ENCODE data around the gene IGF2BP1.

IGF2BP1 gene

DNA sequence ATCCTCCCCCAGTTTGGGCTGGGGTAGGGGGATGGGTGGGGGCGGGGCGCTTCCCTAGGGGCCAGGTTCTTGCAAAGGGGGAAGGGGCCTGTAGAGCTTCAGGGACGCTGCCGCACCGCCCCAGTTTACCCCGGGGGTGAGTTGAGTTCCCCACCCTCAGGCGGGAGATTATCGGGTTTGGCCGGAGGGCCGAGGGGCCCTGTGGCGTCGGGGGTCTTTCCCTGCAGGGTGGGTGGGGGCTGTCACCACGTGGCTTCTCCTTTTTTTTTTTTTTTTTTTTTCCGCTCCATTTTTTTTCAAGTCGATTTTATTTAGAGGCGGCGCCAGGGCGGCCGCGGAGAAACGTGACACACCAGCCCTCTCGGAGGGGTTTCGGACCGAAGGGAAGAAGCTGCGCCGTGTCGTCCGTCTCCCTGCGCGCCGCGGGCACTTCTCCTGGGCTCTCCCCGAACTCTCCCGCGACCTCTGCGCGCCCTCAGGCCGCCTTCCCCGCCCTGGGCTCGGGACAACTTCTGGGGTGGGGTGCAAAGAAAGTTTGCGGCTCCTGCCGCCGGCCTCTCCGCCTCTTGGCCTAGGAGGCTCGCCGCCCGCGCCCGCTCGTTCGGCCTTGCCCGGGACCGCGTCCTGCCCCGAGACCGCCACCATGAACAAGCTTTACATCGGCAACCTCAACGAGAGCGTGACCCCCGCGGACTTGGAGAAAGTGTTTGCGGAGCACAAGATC is at the start of gene IGF2BP1:
Gene IGF2BP1, plus strand, starts transcription at position 283 of the 724 bp plus-strand sequence. Its CDS starts 361 bp downstream, at position 644.
- DNase-seq (ENCODE audit: low read depth, low spot score) = no peak

DNA sequence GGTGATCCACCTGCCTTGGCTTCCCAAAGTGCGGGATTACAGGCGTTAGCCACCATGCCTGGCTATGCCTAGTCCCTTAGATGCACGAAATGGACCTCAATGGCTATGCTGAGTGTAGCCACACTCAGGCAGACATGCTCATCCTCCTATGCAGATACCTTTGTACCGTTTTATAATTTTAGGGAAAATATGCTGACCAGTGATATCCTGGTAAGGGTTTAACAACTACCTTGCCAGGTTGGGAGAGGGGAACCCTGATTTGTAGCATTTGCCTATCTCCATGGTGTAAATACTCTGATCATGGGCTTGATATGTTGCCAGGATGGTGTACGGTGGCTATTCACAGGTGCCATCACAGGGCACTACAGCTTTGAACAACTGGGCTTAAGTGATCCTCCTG is 45.6 kb upstream of the IGF2BP1 start:
- DNase-seq (ENCODE audit: low read depth, low spot score) = no peak

DNA sequence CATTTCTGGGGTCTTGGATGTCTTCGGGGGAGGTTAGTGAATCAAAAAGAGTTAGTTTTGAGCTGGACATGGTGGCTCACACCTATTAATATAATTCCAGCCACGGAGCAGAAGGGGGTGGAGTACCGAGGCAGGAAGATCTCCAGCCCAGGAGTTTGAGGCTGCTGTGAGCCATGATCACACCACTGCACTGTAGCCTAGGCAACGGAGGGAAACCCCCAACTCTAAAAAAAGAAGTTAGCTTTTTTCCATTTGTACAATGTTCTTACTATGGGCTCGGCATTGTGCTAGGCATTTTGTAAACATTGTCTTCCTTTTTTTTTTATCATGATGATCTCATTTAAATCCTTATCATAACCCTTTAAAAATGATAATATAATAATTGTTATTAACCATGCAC is 44.3 kb upstream of the IGF2BP1 start:
- no peak for DNase-seq (ENCODE audit: low read depth, low spot score)

DNA sequence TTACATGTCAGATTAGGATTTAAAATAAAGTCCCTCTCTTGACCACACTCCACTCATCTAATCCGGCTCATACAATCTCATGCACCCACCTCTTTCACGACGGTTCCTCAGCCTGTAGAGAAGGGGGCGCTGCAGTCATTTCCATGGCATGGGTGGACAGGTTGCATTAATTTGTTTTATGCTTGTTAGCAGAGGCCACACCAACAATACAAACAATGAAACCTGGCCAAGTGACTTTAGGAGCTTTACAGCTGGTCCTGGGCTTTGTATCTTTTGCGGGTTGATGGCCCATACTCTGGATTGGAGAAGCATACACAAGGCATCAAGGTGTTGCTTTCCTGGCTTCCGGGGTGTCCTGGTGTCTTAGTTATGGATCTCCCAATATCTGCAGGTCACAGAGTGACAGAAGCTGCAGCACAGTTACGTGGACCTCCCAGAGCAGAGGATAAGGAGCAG is 42.9 kb upstream of the IGF2BP1 start:
- peak; percentile 59 for DNase-seq (ENCODE audit: low read depth, low spot score)

DNA sequence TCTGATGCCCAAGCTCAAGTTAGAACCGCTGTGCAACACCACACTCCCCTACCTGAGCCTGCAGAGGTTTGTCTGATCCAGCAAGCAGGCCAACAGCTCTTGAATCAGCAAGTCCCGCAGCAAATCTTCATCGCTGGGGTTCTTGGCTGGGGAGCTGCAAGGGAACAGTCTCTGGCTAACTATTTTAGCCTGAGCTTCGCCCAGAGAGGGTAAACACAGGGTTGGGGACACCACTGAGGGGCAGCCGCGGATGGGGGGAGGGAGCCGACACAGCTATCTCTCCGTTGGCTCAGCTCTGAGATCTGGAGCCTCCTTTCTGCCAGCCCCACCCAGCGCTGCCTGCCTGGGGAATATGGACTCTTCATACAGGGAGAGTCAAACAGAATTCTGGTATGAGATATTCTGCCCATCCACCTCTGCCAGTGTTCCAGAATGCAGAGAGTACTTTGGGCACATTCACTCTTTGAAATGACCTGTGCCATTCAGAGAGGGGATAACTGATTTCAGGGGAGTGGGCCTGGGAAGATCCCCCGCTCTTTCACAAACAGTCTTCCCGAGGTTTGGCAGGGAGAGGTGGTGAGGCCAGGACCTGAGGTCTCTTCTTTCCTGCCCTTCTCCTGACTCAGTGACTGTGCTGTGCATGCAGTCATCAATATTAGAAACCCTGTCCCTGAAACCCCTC is 36.2 kb upstream of the IGF2BP1 start:
- DNase-seq (ENCODE audit: low read depth, low spot score) = no peak

DNA sequence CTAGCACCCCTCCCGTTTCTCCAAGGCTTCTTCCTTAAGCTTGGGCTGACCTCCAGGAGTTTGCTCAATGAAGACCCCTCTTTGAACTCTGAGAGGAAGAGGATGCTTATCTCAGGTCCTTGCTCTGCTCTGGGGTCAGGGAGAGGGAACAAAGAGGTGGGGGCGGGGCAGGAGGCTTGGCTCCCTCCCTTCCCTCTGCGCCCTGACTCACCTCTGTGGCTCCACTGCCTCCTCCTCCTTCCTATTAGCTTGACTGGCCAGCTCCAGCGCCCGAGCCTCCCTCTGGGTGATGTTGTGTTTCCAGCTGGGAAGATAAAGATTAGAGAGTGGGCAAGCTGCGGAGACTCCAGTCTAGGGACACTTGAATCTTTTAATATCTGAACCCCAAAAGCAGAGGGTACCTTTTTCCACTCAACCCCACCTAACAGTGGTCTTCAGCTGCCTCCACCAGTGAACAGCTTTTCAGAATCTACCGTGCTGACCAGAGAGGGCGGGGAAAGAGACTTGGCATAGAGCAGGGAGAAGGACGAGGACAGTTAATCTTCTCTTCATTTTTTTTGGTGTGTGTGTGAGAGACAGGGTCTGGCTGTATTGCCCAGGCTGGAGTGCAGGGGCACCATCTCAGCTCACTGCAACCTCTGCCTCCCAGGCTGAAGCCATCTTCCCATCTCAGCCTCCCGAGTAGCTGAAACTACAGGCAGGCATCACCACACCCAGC is 35.5 kb upstream of the IGF2BP1 start:
- DNase-seq (ENCODE audit: low read depth, low spot score) = no peak

DNA sequence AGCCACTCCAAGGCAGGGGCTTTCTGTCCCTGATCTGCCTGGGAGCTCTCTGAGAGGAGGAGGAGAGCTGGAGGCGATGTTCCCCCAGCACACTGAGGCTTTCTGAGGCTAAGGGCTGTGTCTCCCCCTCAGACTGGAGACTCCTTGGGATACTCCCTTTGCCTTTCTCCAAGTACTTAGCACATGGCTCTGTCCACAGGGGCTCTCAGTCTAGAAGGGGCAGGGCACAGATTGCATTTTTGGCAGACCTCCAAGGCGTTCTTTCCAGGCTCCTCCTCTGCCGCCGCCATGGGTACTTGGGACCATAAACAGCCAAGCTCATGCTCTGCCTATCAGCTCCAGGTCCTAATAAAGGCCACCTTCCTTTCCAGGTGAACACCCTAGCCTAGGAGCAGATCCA is 27.0 kb upstream of the IGF2BP1 start:
- DNase-seq (ENCODE audit: low read depth, low spot score) = no peak

DNA sequence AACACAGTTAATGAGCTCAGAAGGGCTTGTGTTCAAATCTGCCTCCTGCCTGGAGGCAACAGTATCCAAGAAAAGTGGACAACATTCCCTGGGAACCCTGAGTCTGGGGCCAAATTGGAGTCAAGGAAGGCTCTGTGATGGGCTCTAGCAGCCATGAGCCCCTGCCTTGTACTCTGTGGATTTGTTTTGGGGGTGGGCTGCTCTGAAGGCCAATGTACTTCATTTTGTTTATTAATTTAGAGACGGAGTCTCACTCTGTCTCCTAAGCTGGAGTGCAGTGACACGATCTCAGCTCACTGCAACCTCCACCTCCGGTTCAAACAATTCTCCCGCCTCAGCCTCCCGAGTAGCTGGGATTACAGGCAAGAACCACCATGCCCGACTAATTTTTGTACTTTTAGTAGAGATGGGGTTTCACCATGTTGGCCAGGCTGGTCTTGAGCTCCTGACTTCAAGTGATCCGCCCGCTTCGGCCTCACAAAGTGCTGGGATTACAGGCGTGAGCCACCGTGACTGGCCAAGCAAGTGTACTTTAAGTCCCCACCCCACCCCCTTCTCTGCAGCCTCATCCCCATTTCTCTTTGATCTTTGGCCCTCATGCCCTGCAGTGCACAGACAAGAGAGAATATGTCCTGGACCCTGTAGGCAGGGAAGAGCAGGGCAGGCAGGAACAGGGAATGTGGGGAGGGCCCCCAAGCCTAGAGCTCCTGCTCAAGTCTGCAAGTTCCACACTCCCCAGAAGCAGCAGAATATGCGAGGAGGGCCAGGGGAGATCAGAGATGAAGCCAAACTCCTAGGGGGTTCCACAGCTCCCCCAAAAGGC is 26.1 kb upstream of the IGF2BP1 start:
- DNase-seq (ENCODE audit: low read depth, low spot score) = no peak

DNA sequence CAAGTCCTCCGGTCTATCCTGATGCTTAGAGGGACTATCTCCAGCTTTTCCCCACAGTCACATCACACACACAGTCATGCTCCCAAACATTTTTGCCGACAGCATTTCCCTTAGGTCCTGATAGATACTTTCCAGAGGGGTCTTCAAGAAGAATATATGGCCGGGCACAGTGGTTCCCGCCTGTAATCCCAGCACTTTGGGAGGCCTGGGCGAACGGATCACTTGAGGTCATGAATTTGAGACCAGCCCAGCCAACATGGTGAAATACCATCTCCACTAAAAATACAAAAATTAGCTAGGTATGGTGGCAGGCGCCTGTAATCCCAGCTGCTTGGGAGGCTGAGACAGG is 24.5 kb upstream of the IGF2BP1 start:
- DNase-seq (ENCODE audit: low read depth, low spot score) = no peak

DNA sequence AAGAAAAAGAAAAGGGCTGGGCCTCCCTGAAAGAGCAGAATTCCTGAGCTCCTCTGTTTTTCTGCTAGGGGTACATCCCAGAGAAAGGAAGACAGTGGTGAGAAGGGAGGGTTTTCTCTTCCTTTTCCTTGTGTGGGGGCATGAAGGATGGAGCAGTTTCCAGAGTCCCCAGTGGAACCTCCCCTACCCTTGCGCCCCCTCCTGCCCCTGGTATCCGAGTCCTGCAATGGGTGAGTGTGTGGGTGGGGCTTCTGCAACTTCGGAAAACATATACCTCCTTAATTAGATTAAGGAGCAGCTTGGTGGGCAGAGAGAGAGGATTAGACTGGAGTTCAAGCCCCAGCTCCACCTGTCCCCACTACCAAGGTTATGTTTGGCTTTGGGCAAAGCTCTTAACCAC is 23.4 kb upstream of the IGF2BP1 start:
- no peak for DNase-seq (ENCODE audit: low read depth, low spot score)

DNA sequence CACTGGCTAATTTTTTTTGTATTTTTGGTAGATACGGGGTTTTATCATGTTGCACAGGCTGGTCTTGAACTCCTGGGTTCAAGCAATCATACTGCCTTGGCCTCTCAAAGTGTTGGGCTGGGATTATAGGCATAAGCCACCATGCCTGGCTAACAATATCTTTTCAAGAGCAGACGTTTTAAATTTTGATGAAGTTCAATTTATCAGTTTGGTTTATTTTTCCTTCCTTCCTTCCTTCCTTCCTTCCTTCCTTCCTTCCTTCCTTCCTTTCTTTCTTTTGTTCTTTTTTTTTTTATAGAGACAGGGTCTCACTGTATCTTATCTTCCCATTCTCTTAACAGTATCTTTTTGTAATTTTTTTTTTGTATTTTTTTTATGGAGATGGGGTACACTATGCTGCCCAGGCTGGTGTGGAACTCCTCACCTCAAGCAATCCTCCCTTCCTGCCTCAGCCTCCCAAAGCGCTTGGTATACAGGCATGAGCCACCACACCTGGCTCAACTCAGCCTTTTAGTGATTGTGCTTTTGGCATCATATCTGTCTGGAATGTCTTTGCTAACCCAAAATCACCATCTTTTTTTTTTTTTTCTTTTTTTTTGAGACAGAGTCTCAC is 15.2 kb upstream of the IGF2BP1 start:
- no peak for DNase-seq (ENCODE audit: low read depth, low spot score)

DNA sequence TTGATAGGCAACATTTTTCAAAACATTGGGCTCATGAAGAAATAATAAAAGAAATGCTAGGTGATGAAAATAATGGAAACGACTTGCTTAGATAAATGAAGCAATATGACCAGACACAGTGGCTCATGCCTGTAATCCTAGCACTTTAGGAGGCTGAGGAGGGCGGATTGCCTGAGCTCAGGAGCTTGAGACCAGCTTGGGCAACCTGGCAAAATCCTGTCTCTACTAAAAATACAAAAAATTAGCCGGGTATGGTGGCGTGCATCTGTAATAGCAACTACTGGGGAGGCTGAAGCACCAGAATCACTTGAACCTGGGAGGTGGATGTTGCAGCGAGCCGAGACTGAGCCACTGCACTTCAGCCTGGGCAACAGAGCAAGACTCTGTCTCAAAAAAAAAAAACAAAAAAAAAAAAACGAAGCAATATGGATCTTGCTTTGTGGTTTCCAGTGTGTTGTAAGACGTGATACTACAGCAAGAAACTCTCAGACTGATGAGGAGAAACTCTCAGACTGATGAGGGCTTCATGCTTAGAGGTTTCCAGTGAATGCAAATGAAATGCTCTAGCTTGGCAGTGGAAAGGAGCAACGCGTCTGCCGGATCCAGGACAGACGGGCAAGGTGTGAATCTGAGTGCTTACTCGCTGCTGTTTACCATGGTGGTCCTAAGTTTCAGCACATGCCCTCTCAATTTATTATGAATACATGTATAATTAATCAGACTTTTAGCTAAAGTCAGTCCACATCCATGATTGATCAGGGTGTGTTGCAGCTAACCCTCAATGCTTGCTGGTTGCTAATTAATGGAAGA is 11.5 kb upstream of the IGF2BP1 start:
- no peak for DNase-seq (ENCODE audit: low read depth, low spot score)

DNA sequence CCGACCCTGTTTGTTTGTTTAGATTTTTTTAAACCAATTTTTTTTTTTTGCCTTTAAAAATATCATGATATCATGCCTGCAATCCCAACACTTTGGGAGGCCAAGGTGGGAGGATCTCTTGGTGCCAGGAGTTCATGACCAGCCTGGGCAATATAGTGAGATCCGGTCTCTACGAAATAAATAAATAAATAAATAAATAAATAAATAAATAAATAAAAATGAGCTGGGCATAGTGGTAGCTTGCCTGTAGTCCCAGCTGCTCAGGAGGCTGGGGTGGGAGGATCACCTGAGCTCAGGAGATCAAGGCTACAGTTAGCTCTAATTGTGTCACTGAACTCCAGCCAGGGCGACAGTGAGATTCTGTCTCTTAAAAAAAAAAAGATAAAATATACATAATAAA is 8.1 kb upstream of the IGF2BP1 start:
- DNase-seq (ENCODE audit: low read depth, low spot score) = no peak

DNA sequence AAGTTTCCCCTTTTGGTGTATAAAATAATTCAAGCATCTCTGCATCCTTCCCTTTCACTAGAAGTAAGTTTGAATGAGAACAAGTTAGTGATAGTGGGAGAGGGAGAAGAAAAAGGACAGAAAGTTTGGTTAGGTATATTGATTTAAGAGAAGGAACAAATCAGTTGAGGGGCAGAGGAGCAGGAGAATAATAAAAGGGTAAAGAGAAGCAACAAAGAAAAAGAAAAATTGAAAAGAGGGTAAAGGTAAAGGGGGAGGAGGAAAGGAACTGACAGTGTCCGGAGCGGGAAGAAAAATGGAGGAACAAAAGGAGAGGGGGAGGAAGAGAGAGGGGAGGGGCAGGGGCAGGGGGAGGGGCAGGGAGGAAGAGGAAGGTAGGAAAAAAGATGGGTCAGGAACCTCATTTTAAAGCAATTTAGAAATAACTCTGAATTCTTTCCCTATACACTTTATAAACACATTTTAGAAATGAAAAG is 6.3 kb upstream of the IGF2BP1 start:
- no peak for DNase-seq (ENCODE audit: low read depth, low spot score)

DNA sequence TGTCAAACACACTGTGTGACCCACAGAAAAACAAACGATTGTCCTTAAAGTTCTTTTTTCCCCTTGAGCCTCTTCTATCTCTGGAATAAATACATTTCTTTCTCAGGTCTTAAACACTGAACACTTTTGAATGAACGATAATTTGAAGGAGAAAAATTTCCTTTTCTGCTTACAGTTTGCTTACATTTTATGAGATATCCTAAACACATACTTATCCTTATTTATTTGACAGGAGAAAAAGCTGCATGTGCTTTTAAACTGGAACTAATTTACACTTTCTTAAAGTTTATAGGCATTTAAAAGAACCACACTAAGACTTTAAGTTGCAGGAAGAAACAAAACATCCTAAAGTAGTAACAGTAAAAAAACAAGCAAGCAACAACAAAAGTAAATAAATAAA is 4.7 kb upstream of the IGF2BP1 start:
- no peak for DNase-seq (ENCODE audit: low read depth, low spot score)

DNA sequence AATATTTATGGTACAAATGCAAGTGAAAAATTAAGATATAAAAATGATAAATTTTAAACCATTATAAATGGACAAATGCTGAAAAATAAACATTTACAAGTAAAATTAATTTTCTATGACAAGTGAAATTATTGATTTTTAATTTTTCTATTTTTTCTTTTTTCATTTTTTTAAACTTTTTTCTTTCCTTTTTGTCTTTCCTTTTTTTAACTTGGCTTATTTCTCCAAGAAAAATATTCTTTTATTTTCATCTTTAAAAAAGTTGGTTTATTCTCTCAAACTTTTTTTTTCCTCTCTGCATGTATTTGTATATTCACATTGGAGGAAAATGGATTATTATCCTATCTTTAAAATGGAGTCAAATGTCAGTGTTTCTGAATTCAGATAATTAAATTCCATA is 3.9 kb upstream of the IGF2BP1 start:
- DNase-seq (ENCODE audit: low read depth, low spot score) = no peak

DNA sequence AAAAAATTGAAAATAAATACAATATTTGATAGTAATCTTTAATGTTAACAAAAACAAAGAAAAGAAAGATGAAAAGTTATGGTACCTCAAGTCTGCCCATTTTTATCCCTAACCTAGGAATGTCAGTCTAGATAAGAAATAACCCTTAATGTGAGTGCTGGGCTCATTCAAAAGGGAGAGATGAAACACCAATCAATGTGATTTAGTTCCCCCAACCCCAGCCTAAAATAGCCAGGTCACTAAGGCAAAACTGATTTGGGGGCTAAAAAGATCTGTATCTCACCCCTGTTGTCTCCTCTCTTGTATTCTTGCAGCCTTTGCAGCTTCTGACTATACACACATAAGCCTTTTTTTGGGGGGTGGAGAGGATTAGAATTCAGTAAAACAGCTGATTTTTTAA is 3.2 kb upstream of the IGF2BP1 start:
- DNase-seq (ENCODE audit: low read depth, low spot score) = no peak

DNA sequence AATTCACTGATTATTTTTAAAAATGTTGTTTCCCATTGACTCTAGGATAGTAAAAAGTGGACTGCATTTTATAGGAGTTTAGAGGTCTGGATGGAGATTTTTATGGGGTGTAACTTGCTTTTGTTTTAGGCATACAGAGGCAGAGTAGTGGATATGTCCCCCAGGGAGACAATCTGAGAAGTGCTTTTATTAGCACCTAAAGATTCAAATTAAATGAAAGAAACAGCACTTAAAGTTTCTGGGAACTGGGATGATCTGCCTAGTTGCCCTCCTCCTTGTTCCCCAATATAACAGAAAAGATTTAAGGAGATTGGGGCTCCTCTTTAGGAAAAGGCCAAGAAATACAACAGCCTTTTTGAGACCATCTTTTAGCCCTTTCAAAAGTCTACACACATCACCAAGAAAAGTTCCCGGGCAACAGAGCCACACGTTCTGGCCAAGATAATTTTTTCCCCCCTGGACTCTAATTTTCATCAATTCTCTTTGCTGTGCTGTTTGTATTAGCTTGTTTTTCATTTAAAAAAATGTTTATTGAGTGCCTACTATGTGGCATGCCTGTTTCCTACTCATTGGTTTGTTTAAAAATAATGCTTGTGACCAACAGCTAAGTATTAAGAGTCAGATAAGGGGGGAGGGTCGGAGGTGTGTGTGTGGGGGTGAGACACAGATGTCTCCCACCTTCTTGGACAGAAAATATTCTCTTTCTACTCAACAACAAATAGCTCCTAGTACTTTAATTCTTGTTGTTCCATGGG is 2.5 kb upstream of the IGF2BP1 start:
- DNase-seq (ENCODE audit: low read depth, low spot score) = no peak

DNA sequence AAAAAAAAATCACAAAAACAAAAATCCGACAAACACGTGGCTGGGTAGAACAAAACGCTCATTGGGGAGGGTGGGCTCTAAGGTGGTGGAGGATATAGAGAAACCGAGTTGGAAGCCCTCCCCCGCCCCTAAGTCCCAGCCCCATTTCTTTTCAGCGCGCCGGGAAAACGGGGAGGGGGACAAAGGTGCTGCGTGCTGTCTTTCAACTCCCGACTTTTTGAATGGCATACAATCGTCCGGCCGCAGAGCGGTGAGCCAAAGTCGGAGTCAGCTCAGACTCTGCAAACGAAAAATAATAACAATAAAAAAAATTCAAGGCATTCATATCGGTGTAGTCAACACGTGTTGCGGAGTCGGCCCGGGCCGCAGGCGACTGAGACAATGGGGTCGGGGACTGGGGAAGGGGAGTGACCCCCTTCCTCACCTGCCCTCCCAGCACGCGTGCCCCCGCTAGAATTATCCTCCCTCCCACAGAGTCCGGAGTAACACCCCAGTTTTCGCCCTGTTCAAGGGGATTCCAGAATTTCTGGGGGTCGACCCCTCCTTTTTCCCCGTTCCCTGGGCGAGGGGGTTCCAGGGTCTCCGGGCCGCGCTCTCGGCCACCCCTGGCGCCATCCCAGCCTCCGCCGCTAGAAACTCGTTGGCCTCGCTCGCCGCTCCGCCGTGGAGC is 1.7 kb upstream of the IGF2BP1 start:
- no peak for DNase-seq (ENCODE audit: low read depth, low spot score)

All from iPS DF 19.7 (cell line).